Stimulated activated CD8-positive, alpha-beta memory T cell treated with anti-CD3 and anti-CD28 coated beads, Interleukin-4, amount 100 ng/mL, for 24 hours (primary cell): Measurements from ENCODE around the gene GOLGA8N.
"Not testable (repeated sequence)": the region's sequence is repeated elsewhere in the genome, so short reads cannot be mapped to it uniquely, and the experiment has no call there.

Source experiments
- DNase-seq: peaks from one replicate; pipeline ENCODE4 v3.0.0-alpha.2; 2020; ENCODE audit warnings: low read depth

GOLGA8N gene

DNA sequence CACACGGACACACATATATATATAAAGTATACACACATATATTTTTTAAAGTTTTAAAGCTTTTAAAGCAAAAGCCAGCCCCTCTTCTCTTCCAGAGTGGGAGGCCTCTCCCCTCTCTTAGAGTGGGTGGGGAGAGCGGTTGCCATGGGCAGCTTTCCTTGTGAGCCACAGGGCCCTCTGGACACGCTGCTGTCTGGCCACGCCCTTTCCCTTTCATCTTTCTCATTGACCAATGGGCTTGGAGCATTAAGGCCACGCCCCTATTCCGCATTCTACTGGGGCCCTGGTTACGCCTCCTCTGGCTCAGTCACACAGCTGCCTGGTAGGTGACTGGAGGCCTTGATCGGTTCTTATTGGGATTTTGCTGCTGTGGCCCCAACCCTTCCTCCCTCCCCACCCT, at the start of gene GOLGA8N:
Gene GOLGA8N (plus strand): TSS at position 306 of the 400 bp plus-strand sequence.
- DNase-seq = not testable (repeated sequence)

- DNase-seq = not testable (repeated sequence)
These were observed 49.8 kb upstream of the GOLGA8N start for GRCh38 chr15:32543456-32543855.

DNA sequence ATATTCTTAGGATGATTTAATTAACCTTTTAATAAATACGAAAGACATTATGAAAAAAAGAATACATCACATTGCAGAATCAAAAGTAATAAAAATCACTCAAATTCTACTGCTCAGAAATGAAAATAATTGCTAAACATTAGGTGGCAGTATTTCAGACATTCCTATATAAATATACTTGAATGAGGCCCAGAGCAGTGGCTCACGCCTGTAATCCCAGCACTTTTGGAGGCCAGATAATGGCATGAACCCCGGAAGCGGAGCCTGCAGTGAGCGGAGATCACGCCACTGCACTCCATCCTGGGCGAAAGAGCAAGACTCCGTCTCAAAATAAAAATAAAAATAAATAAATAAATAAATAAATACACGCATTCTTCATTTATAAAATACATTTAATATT, 48.1 kb upstream of the GOLGA8N start:
- DNase-seq = not testable (repeated sequence)

GRCh38 chr15:32554587-32554986, 38.7 kb upstream of the GOLGA8N start:
- DNase-seq = not testable (repeated sequence)

DNA sequence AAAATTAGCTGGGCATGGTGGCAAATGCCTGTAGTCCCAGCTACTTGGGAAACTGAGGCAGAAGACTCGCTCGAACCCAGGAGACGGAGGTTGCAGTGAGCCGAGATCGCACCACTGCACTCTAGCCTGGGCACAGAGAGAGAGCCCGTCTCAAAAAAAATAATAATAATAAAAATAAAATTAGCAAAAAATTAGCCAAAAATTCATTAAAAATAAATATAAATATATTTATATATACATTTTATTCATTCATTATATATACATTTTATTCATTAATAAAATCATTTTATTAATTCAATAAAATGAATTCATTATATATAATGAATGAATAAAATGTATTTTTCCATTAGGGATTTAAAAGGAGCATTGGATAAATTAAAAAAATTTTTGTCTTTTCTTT, 31.1 kb upstream of the GOLGA8N start:
- not testable (repeated sequence) for DNase-seq

DNA sequence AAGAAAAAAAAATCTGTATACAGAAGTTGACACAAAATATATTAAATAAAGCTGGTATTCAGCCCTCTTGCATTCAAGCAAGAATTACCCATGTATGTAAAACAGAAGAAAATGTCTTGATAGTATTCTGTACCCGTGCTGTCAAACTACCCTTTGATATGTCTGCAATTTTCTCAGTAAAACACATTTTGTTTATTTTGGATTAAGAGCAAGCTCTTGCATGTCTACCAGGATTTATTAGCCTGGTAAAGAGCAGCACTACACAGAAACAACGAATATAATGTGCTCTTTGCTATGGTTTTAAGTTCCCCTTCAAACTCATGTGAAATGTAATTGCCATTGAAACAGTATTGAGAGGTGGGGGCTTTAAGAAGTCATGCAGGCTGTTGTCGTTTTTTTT, 24.3 kb upstream of the GOLGA8N start:
- not testable (repeated sequence) for DNase-seq

- not testable (repeated sequence) for DNase-seq
These were observed 14.8 kb upstream of the GOLGA8N start for GRCh38 chr15:32578482-32578881.

DNA sequence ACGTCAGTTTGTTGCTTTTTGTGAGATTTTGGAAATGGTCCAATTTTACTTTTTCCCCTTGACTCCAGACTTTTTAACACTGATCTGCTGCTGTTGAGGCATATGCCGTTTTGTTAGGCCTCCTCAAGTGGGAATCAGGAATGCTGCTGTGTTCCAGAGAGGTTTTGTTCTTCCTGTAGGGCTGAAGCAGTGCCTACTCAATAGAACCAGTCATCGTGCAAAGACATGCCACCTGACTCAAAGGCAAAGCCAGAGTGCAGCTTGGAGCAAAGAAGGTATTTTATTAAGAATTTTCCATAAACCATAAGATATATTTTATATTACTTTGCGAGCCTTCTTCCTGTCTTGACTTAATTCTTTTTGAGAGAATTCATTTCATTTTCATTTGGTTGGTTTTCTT, 7.4 kb upstream of the GOLGA8N start:
- not testable (repeated sequence) for DNase-seq

DNA sequence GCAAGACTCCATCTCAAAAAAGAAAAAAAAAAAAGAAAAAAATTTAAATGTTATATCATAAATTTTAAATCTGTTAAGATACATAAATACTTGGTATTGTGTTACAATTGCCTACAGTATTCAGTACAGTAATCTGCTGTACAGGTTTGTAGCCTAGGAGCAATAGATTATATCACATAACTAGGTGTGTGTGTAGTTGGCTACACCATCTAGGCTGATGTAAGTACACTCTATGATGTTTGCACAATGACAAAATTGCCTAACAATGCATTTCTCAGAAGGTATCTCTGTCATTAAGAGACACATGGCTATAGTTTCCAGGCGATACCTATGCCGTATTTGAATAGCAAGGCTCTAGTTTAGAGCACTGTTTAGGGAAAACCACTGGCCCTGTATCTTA, 16.3 kb downstream of the GOLGA8N start:
- not testable (repeated sequence) for DNase-seq

GRCh38 chr15:32610719-32611118, 17.5 kb downstream of the GOLGA8N start:
- DNase-seq = not testable (repeated sequence)

- not testable (repeated sequence) for DNase-seq
These were observed 21.4 kb downstream of the GOLGA8N start for GRCh38 chr15:32614712-32615050.

GRCh38 chr15:32615051-32615870, 22.0 kb downstream of the GOLGA8N start, which contains the start of gene ARHGAP11A:
ARHGAP11A (plus strand) TSS chr15:32615504; CDS start chr15:32616212, 708 bp downstream.
- DNase-seq = peak; percentile 75

DNA sequence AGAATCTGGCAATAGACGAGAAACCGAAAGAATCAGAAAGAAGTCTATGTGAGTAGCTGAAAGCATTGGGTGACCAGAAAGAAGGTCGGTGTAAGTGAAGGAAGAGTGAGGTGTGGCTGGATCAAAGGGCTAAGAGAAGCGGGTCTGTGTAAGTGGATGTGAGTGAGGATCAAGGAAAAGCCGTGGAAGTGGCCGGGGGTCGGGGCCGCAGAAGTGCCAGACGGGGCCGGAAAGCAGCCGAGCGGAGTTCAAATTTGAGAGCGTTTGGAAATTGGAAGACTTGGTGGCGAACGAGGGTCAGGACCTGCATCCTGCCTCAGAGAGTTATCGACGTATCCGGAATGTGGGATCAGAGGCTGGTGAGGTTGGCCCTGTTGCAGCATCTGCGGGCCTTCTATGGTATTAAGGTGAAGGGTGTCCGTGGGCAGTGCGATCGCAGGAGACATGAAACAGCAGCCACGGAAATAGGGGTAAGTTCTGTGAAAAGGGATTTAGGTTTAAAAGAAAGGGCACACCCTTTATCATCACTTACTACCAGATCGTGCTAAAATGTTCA, 22.7 kb downstream of the GOLGA8N start:
- DNase-seq = not testable (repeated sequence)

DNA sequence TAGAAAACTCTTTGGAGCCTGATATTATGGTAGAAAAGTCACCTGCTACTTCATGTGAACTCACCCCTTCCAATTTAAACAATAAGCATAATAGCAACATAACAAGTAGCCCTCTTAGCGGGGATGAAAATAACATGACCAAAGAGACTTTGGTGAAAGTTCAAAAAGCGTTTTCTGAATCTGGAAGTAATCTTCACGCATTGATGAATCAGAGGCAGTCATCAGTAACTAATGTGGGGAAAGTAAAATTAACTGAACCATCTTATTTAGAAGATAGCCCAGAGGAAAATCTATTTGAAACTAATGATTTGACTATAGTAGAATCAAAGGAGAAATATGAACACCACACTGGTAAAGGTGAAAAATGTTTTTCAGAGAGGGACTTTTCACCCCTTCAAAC, 43.2 kb downstream of the GOLGA8N start:
- DNase-seq = no peak

GRCh38 chr15:32636908-32637567, 43.8 kb downstream of the GOLGA8N start:
- DNase-seq = no peak

DNA sequence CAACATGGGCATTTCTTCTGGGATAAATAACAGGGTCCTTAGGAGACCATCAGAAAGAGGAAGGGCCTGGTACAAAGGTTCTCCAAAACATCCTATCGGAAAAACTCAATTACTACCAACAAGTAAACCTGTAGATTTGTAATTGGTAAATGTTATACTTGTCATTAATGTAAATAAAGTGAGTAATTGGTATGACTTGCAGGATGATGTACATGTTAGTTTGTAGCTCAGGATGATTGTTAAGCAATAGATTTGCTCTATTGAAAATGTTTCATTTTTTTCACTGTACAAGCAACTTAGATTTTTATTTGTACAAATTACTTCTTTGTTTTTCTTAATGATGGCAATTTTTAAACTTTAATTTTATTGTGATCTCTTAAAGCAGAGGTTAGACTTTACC, 44.4 kb downstream of the GOLGA8N start:
- no peak for DNase-seq

DNA sequence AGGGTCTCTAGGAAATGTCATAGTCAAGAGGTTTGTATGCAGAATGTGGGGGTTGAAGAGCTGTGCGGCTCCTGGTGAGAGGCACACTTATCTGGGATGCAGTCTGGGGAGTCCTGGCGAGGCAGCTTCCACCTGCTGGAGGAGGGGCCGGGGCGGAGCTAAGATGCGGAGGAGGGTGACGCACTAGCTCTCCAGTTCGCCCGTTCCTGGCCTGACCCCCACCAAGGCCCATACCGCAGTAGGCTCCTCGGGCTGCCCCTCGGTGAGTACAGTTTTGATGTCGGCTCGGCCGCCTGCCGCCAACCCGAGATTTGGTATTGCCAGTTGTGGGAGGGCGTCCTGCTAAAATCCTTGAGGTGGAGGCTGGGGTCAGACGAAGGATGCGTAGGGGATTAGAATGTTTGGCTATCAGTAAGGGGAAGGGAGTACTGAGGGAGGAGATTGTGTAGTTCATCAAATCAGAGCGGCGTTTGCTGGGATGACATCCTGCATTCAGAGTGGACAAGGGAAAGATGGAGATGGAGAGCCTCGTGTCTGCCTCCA, 48.3 kb downstream of the GOLGA8N start, which contains the start of gene SCG5:
Gene SCG5 (plus strand): TSS at position 194 of the 543 bp plus-strand sequence. CDS start 1,883 bp downstream, outside the sequence.
- no peak for DNase-seq

DNA sequence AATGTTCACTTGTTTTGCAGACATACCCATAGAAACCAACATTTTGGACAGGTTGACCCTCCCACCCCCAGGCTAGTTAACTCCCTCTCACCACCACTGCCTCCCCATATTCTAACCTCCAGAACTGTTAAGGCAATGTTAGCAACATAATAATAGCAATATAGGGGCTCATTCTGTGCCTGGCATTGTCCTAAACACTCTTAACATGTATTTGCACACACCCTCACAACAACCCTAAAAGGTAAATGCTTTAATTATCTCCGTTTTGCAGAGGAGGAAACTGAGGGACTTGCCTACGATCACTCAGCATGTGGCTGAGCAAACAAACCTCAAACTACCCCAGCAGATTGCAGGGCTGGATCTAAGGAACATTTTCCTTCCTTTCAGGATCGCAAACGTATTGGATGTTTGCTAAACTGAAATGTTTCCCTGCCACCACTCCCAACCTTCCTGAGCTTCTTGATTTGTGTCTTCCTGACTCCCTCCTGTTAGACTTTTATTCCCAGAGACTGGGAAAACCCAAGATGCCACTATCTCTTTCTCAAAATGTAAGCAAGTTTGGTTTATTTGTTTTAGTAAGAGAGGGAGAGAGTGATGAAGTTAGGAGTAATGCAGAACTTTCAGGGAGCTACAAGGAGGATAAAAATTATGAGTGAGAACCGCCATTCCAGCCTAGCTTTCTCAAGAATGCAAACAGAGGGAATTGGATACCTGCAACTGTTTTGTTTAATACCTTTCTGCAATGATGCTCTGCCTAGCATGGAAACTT, 49.6 kb downstream of the GOLGA8N start:
- no peak for DNase-seq

GRCh38 chr15:32643907-32644445, 50.7 kb downstream of the GOLGA8N start:
- DNase-seq = no peak

- no peak for DNase-seq
These were observed 53.0 kb downstream of the GOLGA8N start for GRCh38 chr15:32646291-32646690.

GRCh38 chr15:32649342-32649741, 56.1 kb downstream of the GOLGA8N start:
- DNase-seq = no peak
